Right cardiac atrium (tissue), 5 donors: ENCODE data around the gene NEK1. TPM values are rescaled to one million over a fixed set of nuclear protein-coding genes. Genes with fewer than 3 reads are reported as not detected.
"Not testable (repeated sequence)": the region's sequence is repeated elsewhere in the genome, so short reads cannot be mapped to it uniquely, and the experiment has no call there.

Experiments used
- ATAC-seq, 2 donors: fragments of 200-7000 bp; cut with Tn5 transposase; one replicate each; pipeline versions ENCODE4 v1.8.0 to v1.9.1; 2020; ENCODE audit warnings: moderate library complexity in 2 of 2, mild to moderate bottlenecking in 1 of 2
- DNase-seq, 3 donors: peaks; one replicate each; pipeline ENCODE4 v3.0.0-alpha.2; 2020
- H3K27ac ChIP-seq: one replicate; pipeline ENCODE4 v1.5.1; 2013; ENCODE audit warnings: mild to moderate bottlenecking, low read length, control low read depth, moderate library complexity
- H3K27me3 ChIP-seq: one replicate; pipeline ENCODE4 v1.6.1; 2013; ENCODE audit not compliant: control insufficient read depth, insufficient read depth
- H3K4me1 ChIP-seq: one replicate; pipeline ENCODE4 v1.6.1; 2013; ENCODE audit warnings: low read length; ENCODE audit not compliant: control insufficient read depth, insufficient read depth
- H3K4me3 ChIP-seq: one replicate; pipeline ENCODE4 v1.5.1; 2013; ENCODE audit warnings: low read length, control low read depth
- H3K9me3 ChIP-seq: one replicate; pipeline ENCODE4 v1.6.1; 2013; ENCODE audit warnings: low read length; ENCODE audit not compliant: control insufficient read depth
- WGBS: extraction: QIAGEN DNeasy Blood & Tissue Kit; methylation state at CpG from one replicate; pipeline ENCODE4 v1.1.7; 2013; 5-methylcytosine and 5-hydroxymethylcytosine counted together
- intact Hi-C, 4 donors: fragments of 100-400 bp; cut with DNase I; formaldehyde crosslinking; loops; one replicate each; pipeline versions ENCODE4 v1.11.0 to v1.14.0; 2022 to 2023
- polyA plus RNA-seq: library from polyadenylated mRNA; stranded (reverse); fragments of 200-250 nt; gene quantifications from one replicate; pipeline ENCODE4 v1.2.3, GENCODE V29; 2013
- total RNA-seq, 4 donors: library from RNA; stranded (reverse); fragmentation: NEBNext Ultra II Directional; extraction: Animal tissue kit (Norgen Biotek cat#: 25700); gene quantifications; one replicate each; pipeline ENCODE4 v1.2.1, GENCODE V29; 2021
- donor health status: healthy with polysubstance abuse.
- donor health status: DM: no; HTN: yes; CAD: no.
- donor health status: DM: no; HTN: no; CAD: no.
- donor health status: DM: no; HTN: yes; CAD: no; lungs with severe emphysema.
- donor health status: DM: yes; HTN: yes; CAD: no.

Gene NEK1
- total and polyA plus RNA-seq, 5 donors = 5.5 to 16.9 (median 14.0) TPM

DNA sequence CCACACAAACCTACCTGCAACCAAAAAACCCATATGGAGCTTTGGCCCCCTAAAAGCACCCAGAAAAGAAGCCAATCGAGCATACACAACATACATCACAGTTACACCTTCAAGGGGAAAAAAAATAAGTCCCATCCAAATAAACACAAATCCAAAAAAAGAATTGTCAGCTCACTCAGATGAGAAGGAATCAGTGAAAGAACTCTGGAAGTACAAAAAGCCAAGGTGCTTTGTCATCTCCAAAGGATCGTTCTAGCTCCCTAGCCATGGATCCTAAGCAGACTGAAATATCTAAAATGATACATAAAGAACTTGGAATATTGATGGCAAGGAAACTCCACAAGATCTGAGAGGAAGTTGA lies 119.2 kb downstream of the NEK1 start:
- ATAC-seq (no peak), DNase-seq (no peak)
- intact Hi-C loops = no loop called here
- Histone ChIP-seq H3K27me3 (no peaks in the 10 kb centered on the region), H3K4me3 (no peak overlapping the region), H3K4me1 (no peaks in the 10 kb centered on the region), H3K9me3 (no peaks in the 10 kb centered on the region), H3K27ac (no peak overlapping the region)
- WGBS = 69% methylated on average over 2 of the region's 2 CpGs

DNA sequence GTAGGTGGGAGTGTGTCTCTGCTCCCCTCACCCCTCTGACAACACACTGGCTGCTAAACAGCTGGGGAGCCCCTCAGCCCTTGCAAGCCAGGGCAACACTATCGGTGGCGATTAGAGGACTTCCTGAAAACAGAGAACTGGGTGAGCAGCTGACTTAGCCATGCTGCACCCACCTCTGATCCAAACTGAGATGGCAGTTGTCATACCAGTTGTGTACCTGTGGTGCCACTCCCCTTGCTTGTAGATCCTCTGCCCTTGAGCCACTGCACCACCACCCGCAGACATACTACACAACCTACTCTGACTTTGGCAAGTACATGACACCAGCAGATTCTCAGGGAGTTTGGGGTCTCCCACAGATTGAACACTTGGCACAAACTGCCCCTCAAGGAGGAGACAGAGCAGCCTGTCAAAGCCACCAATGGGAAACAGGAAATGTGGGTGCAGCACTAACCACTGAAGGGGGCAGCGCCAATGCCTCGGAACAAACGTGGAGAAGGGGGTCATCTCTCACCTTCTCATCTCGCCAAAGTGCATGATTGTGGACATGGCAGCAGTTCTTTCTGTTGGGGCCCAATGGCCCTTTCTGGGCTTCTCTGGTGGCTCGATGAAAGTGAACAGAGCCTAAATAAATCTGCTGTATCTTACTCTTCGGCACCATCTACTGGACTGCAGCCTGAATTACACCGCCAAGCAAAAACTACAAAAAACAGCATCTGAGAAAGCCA lies 119.8 kb downstream of the NEK1 start:
- H3K27me3 ChIP-seq = no peaks in the 10 kb centered on the region
- intact Hi-C loops = no loop called here
- H3K27ac ChIP-seq = no peak overlapping the region
- no peak overlapping the region for H3K4me3 ChIP-seq
- ATAC-seq = no peak
- no peak for DNase-seq
- H3K4me1 ChIP-seq = no peaks in the 10 kb centered on the region
- no peaks in the 10 kb centered on the region for H3K9me3 ChIP-seq
- WGBS = 68% methylated on average over 10 of the region's 10 CpGs

DNA sequence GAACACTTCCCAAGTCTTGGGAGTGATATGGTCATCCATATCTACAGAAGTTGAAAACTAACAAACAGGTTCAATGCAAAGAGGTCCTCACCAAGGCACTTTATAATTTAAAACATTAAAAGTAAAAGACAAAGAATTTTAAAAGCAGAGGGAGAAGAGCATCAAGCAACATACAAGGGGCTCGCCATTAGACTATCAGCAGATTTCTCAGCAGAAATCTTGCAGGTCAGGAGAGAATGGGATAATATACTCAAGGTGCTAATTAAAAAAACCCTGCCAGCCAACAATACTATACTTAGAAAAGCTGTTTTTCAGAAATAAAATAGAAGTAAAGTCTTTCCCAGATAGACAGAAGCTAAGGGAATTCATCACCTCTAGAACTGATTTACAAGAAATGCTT lies 121.2 kb downstream of the NEK1 start:
- no peaks in the 10 kb centered on the region for H3K9me3 ChIP-seq
- 98% methylated on average over 1 of the region's 1 CpG for WGBS
- H3K27ac ChIP-seq = no peak overlapping the region
- DNase-seq (no peak), ATAC-seq (no peak)
- H3K4me3 ChIP-seq = no peak overlapping the region
- no peaks in the 10 kb centered on the region for H3K27me3 ChIP-seq
- intact Hi-C loops = no loop called here
- no peaks in the 10 kb centered on the region for H3K4me1 ChIP-seq

DNA sequence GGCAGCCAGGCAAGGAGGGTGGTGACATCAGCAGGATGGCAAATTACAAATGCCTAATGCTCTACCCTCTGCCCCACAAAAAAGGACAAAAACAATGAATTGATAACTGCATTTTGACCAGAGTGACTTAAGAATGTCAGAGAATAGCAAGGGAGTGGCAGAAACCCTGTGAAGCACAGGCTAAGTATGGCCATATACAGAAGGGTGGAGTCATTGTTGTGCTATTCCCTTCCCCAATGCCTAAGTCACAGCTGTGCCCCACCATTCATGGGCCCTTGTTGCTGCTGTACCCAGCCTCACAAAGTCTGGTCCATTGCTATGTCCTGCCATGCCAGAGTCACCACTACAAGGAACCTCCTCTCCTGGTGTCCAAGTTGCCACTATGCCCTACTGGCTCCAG lies 123.1 kb downstream of the NEK1 start:
- DNase-seq (no peak), ATAC-seq (no peak)
- H3K4me1 ChIP-seq = no peaks in the 10 kb centered on the region
- H3K9me3 ChIP-seq = no peaks in the 10 kb centered on the region
- H3K27me3 ChIP-seq = no peaks in the 10 kb centered on the region
- H3K27ac ChIP-seq = no peak overlapping the region
- H3K4me3 ChIP-seq = no peak overlapping the region
- intact Hi-C loops = loop anchor here (5.0 to 10.0 kb wide), 5 partner anchors 215 to 567 kb away; partner anchors contain the start of gene SH3RF1 (in 1 of the 4)

DNA sequence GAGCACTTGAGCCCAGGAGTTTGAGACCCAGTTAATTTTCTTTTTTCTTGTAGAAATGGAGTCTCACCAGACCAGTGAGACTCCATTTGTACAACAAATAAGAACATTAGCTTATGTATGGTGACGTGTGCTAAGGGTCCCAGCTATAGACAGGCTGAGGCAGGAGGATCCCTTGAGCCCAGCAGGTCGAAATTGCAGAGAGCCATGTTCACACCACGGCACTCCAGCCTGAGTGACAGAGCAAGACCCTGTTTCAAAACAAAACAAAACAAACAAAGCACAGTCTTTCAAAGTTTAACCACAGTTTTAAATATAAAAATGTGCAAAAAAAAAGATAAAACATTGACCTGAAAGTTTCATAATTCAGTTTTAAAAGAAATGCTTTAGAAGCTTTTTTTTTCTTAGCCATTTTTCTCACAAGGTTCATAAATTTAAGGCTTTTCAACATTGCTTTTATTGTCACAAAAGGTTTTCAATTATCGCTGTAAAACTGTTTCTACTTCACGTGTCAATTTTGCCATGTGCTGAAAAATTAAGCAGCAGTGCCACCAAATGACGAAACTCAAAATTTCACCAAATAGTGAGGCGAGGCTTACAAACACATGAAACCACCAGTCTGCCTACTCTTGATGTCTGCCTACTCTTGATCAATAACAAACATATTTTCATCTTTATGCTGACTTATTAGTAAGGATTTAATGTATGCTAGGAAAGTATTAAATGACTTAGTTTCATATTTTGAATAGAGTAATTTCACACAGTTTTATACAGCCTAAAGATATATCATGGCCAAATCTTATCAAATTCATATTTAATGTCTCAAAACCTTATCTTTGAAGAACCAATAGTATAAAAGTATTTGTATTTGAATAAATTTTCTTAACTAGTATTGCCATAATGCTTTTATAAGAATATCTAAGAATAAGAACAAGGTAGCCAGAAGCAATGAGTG lies 126.3 kb downstream of the NEK1 start:
- intact Hi-C loops = loop anchor here (5.0 to 10.0 kb wide), 5 partner anchors 211 to 564 kb away; partner anchors contain the start of gene SH3RF1 (in 1 of the 4)
- Histone ChIP-seq H3K4me1 (no peaks in the 10 kb centered on the region), H3K27me3 (no peaks in the 10 kb centered on the region), H3K9me3 (no peaks in the 10 kb centered on the region), H3K4me3 (no peak overlapping the region), H3K27ac (no peak overlapping the region)
- ATAC-seq (peak in 1 of 2 donors; percentile 52), DNase-seq (no peak)
- 27% methylated on average over 7 of the region's 7 CpGs for WGBS

DNA sequence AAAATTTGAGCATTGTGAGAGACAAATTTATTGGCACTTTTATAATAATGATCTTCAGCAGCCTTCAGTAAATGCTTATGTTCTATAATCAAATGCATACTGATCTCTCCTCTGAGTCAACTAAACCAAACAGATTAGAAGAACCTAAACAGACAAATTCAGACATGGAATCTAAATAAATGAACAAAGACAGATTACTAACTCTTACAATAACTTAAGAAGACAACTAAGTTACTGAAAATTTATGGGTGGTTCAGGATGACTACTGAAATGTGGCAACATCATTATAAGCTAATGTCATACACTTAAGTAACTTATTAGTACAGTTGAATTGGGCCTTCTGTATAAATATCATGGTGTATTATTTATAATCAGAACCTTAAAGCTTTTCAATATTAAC lies 127.3 kb downstream of the NEK1 start:
- Histone ChIP-seq H3K4me3 (no peak overlapping the region), H3K27ac (no peak overlapping the region), H3K9me3 (no peaks in the 10 kb centered on the region), H3K4me1 (no peaks in the 10 kb centered on the region), H3K27me3 (no peaks in the 10 kb centered on the region)
- ATAC-seq = no peak
- no peak for DNase-seq
- intact Hi-C loops = loop anchor here (5.0 to 10.0 kb wide), 5 partner anchors 210 to 563 kb away; partner anchors contain the start of gene SH3RF1 (in 1 of the 4)

DNA sequence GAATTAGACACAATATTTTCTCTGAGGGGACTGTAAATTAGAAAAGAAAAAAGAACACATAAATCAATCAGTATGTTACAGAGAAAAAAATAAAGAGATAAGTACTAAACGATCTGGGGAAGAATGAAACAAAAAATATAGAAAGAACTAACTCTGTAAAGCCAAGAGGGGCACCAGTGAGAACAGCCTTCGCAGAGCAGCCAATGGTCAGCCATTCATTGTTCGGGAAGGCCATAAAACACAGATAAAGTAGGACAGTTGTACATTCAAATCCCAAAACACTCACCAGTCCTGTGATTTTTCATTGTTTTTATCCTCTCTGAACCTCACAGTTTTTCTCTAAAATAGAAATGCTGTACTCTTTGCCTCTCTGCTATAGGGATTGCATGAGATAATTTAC lies 127.9 kb downstream of the NEK1 start:
- Histone ChIP-seq H3K9me3 (no peaks in the 10 kb centered on the region), H3K27me3 (no peaks in the 10 kb centered on the region), H3K27ac (no peak overlapping the region), H3K4me3 (no peak overlapping the region), H3K4me1 (no peaks in the 10 kb centered on the region)
- DNase-seq (no peak), ATAC-seq (no peak)
- 58% methylated on average over 3 of the region's 3 CpGs for WGBS
- intact Hi-C loops = loop anchor here (10.0 kb wide), 4 partner anchors 210 to 560 kb away; partner anchors contain the start of gene SH3RF1 (in 1 of the 4)

DNA sequence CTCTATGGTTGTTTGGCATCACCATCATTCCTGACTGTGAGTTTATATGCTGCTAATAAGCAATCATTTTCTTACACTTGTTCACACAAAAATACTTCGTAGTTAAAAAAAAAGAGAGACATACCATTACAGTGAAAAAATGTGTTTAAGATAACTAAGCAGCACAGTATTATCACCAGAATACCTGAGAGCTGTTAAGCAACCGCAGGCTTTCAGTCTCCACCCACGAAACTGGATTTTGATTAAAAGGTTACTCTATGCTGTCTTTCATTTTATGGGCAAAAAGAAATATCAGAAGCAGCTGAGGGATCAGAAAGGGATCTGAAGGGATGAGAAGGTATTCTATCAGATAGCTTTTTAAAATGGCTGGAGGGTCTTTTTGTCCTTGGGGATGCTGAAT lies 148.3 kb downstream of the NEK1 start:
- Histone ChIP-seq H3K27me3 (no peaks in the 10 kb centered on the region), H3K9me3 (no peaks in the 10 kb centered on the region), H3K4me1 (no peaks in the 10 kb centered on the region), H3K4me3 (no peak overlapping the region), H3K27ac (no peak overlapping the region)
- intact Hi-C loops = no loop called here
- DNase-seq (no peak), ATAC-seq (no peak)
- WGBS = 83% methylated on average over 3 of the region's 3 CpGs

DNA sequence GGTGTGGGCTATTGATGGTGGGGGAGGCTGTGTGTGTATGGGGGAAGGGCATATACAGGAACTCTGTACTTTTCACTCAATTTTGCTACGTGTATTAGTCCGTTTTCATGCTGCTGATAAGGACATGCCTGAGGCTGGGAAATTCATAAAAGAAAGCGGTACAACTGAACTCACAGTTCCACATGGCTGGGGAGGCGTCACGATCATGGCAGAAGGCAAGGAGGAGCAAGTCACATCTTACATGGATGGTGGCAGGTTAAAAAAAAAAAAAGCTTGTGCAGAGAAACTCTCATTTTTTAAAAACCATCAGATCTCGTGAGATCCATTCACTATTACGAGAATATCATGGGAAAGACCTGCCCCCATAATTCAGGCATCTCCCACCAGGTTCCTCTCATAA lies 152.3 kb downstream of the NEK1 start:
- Histone ChIP-seq H3K4me3 (no peak overlapping the region), H3K27me3 (no peaks in the 10 kb centered on the region), H3K27ac (no peak overlapping the region), H3K4me1 (no peaks in the 10 kb centered on the region), H3K9me3 (no peaks in the 10 kb centered on the region)
- 92% methylated on average over 7 of the region's 7 CpGs for WGBS
- no peak for ATAC-seq
- intact Hi-C loops = no loop called here
- DNase-seq = no peak

DNA sequence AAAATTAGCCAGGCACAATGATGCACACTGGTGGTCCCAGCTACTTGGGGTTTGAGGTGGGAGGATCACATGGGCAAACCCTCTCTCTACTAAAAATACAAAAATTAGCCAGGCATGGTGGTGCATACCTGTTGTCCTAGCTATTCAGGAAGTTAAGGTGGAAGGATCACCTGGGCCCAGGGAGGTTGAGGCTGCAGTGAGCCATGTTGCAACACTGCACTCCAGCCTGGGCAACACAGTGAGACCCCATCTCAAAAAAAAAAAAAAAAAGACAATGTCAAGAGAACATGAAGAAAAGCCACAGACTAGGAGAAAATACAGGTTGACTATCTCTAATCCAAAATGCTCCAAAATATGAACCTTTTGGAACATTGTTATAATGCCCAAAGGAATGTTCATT lies 153.8 kb downstream of the NEK1 start:
- H3K4me1 ChIP-seq = no peaks in the 10 kb centered on the region
- no peaks in the 10 kb centered on the region for H3K27me3 ChIP-seq
- H3K4me3 ChIP-seq = no peak overlapping the region
- H3K9me3 ChIP-seq = no peaks in the 10 kb centered on the region
- no peak for DNase-seq
- intact Hi-C loops = no loop called here
- no peak for ATAC-seq
- no peak overlapping the region for H3K27ac ChIP-seq

DNA sequence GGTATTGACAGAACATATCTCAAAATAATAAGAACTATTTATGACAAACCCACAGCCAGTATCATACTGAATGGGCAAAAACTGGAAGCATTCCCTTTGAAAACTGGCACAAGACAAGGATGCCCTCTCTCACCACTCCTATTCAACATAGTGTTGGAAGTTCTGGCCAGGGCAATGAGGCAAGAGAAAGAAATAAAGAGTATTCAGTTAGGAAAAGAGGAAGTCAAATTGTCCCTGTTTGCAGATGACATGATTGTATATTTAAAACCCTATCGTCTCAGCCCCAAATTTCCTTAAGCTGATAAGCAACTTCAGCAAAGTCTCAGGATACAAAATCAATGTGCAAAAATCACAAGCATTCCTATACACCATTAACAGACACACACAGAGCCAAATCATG lies 159.7 kb downstream of the NEK1 start:
- WGBS = 86% methylated on average over 1 of the region's 1 CpG
- ATAC-seq, H3K9me3 ChIP-seq, H3K4me3 ChIP-seq, H3K4me1 ChIP-seq, H3K27ac ChIP-seq, H3K27me3 ChIP-seq, DNase-seq, intact Hi-C loops: not testable (repeated sequence)
